Right lobe of liver (tissue), 6 donors: ENCODE measurements around the gene NOL4L. TPM values are rescaled to one million over a fixed set of nuclear protein-coding genes. Genes with fewer than 3 reads are reported as not detected.

Experiments
- ATAC-seq, 4 donors: fragments of 200-7000 bp; cut with Tn5 transposase; one replicate each; pipeline ENCODE4 v1.9.1; 2020; ENCODE audit warnings: mild to moderate bottlenecking in 4 of 4, moderate library complexity in 4 of 4
- DNase-seq, 3 donors: peaks; one replicate each; pipeline ENCODE4 v3.0.0-alpha.2; 2020
- H3K27ac ChIP-seq, 3 donors: fragments of 200-600 bp; one replicate each; pipeline ENCODE4 v1.8.0; 2022
- H3K27me3 ChIP-seq, 2 donors: fragments of 200-600 bp; one replicate each; pipeline ENCODE4 v1.8.0; 2022
- H3K36me3 ChIP-seq, 4 donors: fragments of 200-600 bp; sonication (generic) in 1 of 4; one replicate each; pipeline versions ENCODE4 v1.5.1 to v1.8.0; 2017 to 2022; ENCODE audit warnings: control low read depth in 1 of 4
- H3K4me1 ChIP-seq, 4 donors: fragments of 200-600 bp; sonication (generic) in 1 of 4; one replicate each; pipeline versions ENCODE4 v1.5.1 to v1.8.0; 2017 to 2022; ENCODE audit warnings: control low read depth in 1 of 4
- H3K4me3 ChIP-seq, 3 donors: fragments of 200-600 bp; one replicate each; pipeline ENCODE4 v1.8.0; 2022
- H3K9me3 ChIP-seq, 4 donors: fragments of 200-600 bp; sonication (generic) in 1 of 4; one replicate each; pipeline versions ENCODE4 v1.5.1 to v1.8.0; 2017 to 2022; ENCODE audit warnings: control low read depth in 1 of 4
- CTCF ChIP-seq, 4 donors: fragments of 200-600 bp in 3 of 4; fragments of 450-650 bp in 1 of 4; IDR thresholded peaks; one replicate each; pipeline versions ENCODE4 v1.5.1 to v1.8.0; 2016 to 2022; ENCODE audit warnings: antibody characterized with exemption in 4 of 4, mild to moderate bottlenecking in 2 of 4
- POLR2A ChIP-seq: fragments of 450-650 bp; IDR thresholded peaks from one replicate; pipeline ENCODE4 v1.6.1; 2017; ENCODE audit warnings: antibody characterized with exemption, mild to moderate bottlenecking
- WGBS: methylation state at CpG from one replicate; pipeline ENCODE4 v1.1.6; 2018; ENCODE audit warnings: low coverage, low lambda C conversion rate; ENCODE audit not compliant: insufficient coverage; ENCODE audit errors: missing lambda C conversion rate; 5-methylcytosine and 5-hydroxymethylcytosine counted together
- intact Hi-C, 2 donors: fragments of 100-400 bp; cut with DNase I; formaldehyde crosslinking; loops; one replicate each; pipeline versions ENCODE4 v1.11.2 to v1.14.1; 2022
- total RNA-seq, 6 experiments: library from RNA; depleted of rRNA in 2 of 6; stranded (reverse); fragments of >200 nt in 2 of 6; fragmentation: NEBNext Ultra II Directional in 3 of 6; extraction: Animal tissue kit (Norgen Biotek cat#: 25700) in 3 of 6; gene quantifications; one replicate each; pipeline versions ENCODE4 v1.1.0 to v1.2.4, GENCODE V29; 2016 to 2023
- donor health status: DM: no; HTN: yes; CAD: no.
- donor health status: DM: no; HTN: no; CAD: no.
- donor health status: DM: no; HTN: no; CAD: no.
- donor health status: DM: no; HTN: yes; CAD: no.
- donor health status: DM: no; HTN: yes; CAD: no.

Gene NOL4L
- total RNA-seq, 6 experiments from 2014 or later: 4.3 to 6.5 (median 5.7) TPM

GRCh38 chr20:32515631-32516101 is 69.5 kb downstream of the NOL4L start:
- no peaks in the 10 kb centered on the region for H3K9me3 ChIP-seq
- H3K4me1 ChIP-seq: peaks cover 0 to 33% (median 2%) of the 10 kb centered on the region in 4 donors
- H3K4me3 ChIP-seq: no peak overlapping the region
- H3K36me3 ChIP-seq: no peaks in the 10 kb centered on the region
- ATAC-seq: peak; percentile 84 to 92 (median 90)
- no peaks in the 10 kb centered on the region for H3K27me3 ChIP-seq
- peak overlapping the region in 2 of 3 donors; percentile 35 to 51 for H3K27ac ChIP-seq
- DNase-seq: peak; percentile 74 to 95 (median 92)
- no peak for TF ChIP-seq CTCF (IDR thresholded peaks at IDR 0.05)
- no peak for TF ChIP-seq POLR2A
- intact Hi-C loops: loop anchor here in 1 of 2 donors (5.0 kb wide), 1 partner anchor 137 kb away; no protein-coding TSS in a partner anchor
- WGBS: 28% methylated on average over 3 of the region's 10 CpGs

DNA sequence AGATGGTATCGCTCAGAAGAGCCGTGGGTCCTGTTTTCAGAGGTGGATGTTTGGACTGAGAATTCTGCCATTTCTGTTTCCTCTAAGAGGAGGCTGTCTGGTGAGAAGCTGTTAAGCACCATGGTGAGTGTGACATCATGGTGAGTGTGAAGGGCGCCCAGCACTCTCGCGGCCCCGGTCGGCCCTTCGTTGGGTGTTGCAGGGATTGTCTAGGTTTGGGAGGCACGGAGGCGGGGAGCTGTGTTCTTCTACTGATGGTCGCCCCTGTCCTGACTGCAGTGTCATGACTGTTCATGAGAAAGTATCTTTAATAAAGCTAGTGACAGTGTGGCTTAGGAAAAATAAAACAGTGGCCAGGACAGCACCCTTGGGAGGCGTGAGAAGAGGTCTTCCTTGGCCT is 70.4 kb downstream of the NOL4L start:
- 90% methylated on average over 5 of the region's 12 CpGs for WGBS
- TF ChIP-seq CTCF (IDR thresholded peaks at IDR 0.05) (no peak), POLR2A (no peak)
- no peak for ATAC-seq
- no peak overlapping the region for H3K4me3 ChIP-seq
- no peaks in the 10 kb centered on the region for H3K27me3 ChIP-seq
- H3K9me3 ChIP-seq: no peaks in the 10 kb centered on the region
- no peak overlapping the region for H3K27ac ChIP-seq
- H3K36me3 ChIP-seq: no peaks in the 10 kb centered on the region
- no peak for DNase-seq
- intact Hi-C loops: loop anchor here in 1 of 2 donors (5.0 kb wide), 1 partner anchor 138 kb away; no protein-coding TSS in a partner anchor
- H3K4me1 ChIP-seq: peaks cover 0 to 33% (median 2%) of the 10 kb centered on the region in 4 donors

DNA sequence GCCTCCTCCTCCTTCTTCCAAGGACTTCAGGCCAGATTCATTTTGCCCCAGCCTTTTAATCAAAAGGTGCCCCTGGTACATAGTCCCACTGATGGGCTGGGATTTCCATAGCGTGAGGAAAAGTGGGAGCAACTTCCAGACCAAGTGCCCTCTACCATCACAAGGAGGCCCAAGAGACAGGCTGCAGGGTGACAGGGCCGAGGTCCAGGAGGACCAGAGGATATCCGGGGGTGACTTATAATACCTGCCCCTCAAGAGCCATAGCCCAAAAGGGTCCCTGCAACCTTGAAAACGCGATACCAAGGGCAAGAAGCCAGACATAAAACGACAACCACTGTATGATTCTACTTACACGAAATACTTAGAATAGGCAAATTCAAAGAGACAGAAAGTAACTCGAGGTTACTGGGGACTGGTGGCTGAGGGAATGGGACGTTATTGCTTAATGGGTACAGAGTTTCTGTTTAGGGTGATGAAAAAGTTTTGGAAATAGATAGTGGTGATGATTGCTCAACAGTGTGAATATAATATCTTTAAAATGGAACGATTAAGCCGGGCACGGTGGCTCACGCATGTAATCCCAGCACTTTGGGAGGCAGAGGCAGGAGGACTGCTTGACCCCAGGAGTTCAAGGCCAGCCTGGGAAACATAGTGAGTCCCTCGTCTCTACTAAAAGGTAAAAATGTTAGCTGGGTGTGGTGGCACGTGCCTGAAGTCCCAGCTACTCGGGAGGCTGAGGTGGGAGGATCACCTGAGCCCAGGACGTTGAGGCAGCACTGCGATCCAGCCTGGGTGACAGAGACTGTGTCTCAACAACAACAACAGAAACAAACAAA is 71.9 kb downstream of the NOL4L start:
- intact Hi-C loops: no loop called here
- Histone ChIP-seq H3K4me1 (peaks cover 0 to 33% (median 2%) of the 10 kb centered on the region in 4 donors), H3K4me3 (no peak overlapping the region), H3K9me3 (no peaks in the 10 kb centered on the region), H3K36me3 (no peaks in the 10 kb centered on the region), H3K27me3 (no peaks in the 10 kb centered on the region), H3K27ac (peak overlapping the region in 2 of 3 donors; percentile 60 to 70)
- 35% methylated on average over 17 of the region's 18 CpGs for whole genome bisulfite sequencing
- DNase-seq (peak in 1 of 3 donors; percentile 35), ATAC-seq (peak; percentile 22 to 54 (median 40))
- TF ChIP-seq CTCF (IDR thresholded peaks at IDR 0.05) (no peak), POLR2A (no peak)

GRCh38 chr20:32512047-32512385 is 73.1 kb downstream of the NOL4L start:
- Histone ChIP-seq H3K27me3 (no peaks in the 10 kb centered on the region), H3K36me3 (no peaks in the 10 kb centered on the region), H3K9me3 (no peaks in the 10 kb centered on the region), H3K27ac (no peak overlapping the region), H3K4me1 (peaks cover 0 to 33% (median 2%) of the 10 kb centered on the region in 4 donors), H3K4me3 (no peak overlapping the region)
- WGBS: 67% methylated on average over 2 of the region's 3 CpGs
- DNase-seq: peak in 1 of 3 donors; percentile 10
- ATAC-seq: no peak
- intact Hi-C loops: no loop called here
- TF ChIP-seq CTCF (IDR thresholded peaks at IDR 0.05) (no peak), POLR2A (no peak)
